ENCODE results near the gene SSB.
A peak's percentile ranks its signal among the peaks of the same experiment; 100 is the strongest.
"Not testable (repeated sequence)": the region's sequence is repeated elsewhere in the genome, so short reads cannot be mapped to it uniquely, and the experiment has no call there.

SSB gene

DNA sequence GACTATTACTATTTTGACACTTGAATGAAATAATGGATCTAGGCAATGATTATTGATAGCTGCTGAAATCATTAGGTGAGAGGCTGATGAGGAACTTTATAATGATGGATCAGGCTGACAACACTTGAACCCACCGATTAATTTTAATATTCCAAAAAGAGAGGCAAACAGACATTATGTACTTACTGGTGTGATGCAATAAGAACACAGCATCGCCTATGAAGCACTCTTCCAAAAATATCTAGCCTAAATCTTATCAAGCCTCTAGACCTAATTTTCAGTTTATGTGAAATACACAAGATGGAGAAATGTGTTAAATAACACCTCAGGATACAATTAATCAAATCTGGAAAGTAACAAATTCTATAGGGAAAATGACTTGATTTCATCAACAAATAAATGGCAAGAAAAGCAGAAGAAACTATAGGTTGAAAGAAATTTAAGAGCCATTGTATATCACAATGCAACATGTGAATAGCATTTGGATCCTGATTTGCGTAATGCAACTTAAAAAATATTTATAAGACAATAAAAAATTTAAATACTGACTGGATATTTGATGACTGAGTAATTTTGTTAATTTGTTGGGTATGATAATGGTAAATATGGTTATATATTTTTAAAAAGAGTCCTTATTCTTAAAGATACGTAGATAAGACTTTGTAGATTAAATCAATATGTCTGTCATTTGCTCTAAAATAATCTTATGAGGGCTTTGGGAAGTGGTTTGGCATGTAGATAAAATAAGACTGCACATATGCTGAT, 17.2 kb upstream of the SSB start:
- DNase-seq (ENCODE audit: low read depth in 2 of 2) = no peak

DNA sequence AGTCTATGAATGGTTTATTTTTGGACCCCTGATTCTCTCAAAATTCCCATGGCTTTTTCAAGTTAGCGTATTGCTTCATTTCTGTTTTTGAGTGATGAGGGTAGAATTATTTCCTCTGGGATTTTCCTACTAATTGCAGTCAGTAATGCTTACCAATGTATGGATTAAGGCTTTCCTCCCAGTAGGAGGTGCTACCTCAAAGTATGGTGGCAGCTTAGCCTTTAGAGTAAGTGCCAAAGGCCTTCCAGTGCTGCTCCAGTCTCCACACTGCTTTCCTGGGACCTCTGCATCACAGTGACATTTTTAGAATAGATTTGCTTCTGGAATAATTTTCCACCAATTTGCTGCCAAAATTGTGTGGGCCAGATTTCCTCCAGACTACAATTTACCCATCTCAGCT, 16.2 kb upstream of the SSB start:
- DNase-seq (ENCODE audit: low read depth in 2 of 2) = no peak

GRCh38 chr2:169790581-169790980, 8.1 kb upstream of the SSB start:
- DNase-seq (ENCODE audit: low read depth in 2 of 2) = no peak

DNA sequence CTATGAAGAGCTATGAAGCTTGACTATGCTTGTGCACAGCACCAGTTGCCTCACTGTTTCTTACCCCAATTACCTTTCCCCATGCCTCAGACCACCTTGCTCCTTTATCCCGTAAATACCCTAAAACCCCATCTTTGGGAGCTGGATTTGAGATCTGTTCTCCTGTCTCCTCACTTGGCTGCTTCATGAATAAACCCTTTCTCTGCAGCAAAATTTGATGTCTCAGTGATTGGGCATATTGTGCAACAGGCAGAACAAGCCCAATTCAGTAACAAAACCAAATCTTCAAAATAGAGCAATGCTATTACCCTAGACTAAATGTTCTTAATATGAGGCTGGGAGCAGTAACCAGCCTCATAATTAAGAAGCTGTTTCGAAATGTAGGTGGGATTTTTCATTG, 3.5 kb upstream of the SSB start:
- no peak for DNase-seq (ENCODE audit: low read depth in 2 of 2)

GRCh38 chr2:169796441-169796840, 2.2 kb upstream of the SSB start:
- no peak for DNase-seq (ENCODE audit: low read depth in 2 of 2)

GRCh38 chr2:169797601-169798000, 1.1 kb upstream of the SSB start:
- DNase-seq (ENCODE audit: low read depth in 2 of 2) = no peak

DNA sequence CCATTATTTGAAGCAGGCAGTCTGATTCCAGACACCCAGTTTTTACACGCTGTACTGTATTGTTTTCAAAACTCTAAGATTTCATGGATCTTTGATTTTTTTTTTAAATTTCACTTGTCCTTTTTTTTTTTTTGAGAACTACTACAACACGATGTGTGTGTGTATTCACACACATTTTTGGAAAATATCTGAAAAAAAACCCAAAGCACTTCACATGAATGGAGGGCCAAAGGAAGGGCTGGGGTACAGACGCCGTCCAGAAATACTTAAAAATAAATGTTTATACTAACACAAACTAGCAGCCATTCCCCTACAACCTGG, 314 bp upstream of the SSB start:
- DNase-seq (ENCODE audit: low read depth in 2 of 2) = no peak

DNA sequence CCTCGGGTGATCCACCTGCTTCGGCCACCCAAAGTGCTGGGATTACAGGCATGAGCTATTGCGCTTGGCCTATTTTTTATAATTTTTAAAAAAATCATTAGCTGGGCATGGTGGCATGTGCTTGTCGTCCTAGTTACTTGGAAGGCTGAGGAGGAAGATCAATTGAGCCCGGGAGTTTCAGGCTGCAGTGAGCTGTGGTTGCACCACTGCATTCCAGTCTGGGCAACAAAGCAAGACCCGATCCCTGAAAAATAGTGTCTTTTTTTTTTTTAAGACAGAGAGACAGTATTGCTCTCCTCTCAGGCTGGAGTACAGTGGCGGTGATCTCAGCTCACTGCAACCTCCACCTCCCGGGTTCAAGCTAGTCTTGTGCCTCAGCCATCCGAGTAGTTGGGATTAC, 4.8 kb downstream of the SSB start:
- DNase-seq (ENCODE audit: low read depth in 2 of 2) = no peak

GRCh38 chr2:169806586-169806985, 7.9 kb downstream of the SSB start:
- DNase-seq (ENCODE audit: low read depth in 2 of 2) = no peak

GRCh38 chr2:169808221-169808620, 9.6 kb downstream of the SSB start:
- DNase-seq (ENCODE audit: low read depth in 2 of 2) = no peak

DNA sequence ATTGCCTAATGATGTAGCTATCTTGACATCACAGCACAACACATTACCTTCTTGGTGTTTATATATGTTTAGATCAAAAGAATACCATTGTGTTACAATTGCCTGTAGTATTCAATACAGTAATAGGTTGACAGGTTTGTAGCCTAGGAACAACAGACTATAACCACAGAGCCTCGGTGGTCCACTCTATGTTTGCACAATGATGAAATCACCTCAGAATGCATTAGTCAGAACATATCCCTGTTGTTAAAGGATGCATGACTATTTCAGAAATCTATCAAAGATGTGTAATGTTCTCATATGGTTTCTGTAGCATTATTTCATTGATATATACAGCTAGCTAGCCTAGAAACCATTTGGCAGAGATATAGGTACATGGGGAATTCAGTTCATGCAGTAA, 17.2 kb downstream of the SSB start:
- no peak for DNase-seq (ENCODE audit: low read depth in 2 of 2)

DNA sequence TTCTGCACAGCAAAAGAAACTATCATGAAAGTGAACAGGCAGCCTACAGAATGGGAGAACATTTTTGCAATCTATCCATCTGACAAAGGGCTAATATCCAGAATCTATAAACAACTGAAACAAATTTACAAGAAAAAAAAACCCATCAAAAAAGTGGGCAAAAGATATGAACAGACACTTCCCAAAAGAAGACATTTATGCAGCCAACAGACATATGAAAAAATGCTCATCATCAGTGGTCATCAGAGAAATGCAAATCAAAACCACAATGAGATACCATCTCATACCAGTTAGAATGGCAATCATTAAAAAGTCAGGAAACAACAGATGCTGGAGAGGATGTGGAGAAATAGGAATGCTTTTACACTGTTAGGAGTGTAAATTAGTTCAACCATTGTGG, 18.3 kb downstream of the SSB start:
- DNase-seq (ENCODE audit: low read depth in 2 of 2) = not testable (repeated sequence)

- not testable (repeated sequence) for DNase-seq (ENCODE audit: low read depth in 2 of 2)
Measured at GRCh38 chr2:169817369-169817768, 18.7 kb downstream of the SSB start.

- DNase-seq (ENCODE audit: low read depth in 2 of 2) = no peak
Measured at GRCh38 chr2:169818241-169818640, 19.6 kb downstream of the SSB start.

- DNase-seq (ENCODE audit: low read depth in 2 of 2) = no peak
Measured at GRCh38 chr2:169819106-169819505, 20.4 kb downstream of the SSB start.

DNA sequence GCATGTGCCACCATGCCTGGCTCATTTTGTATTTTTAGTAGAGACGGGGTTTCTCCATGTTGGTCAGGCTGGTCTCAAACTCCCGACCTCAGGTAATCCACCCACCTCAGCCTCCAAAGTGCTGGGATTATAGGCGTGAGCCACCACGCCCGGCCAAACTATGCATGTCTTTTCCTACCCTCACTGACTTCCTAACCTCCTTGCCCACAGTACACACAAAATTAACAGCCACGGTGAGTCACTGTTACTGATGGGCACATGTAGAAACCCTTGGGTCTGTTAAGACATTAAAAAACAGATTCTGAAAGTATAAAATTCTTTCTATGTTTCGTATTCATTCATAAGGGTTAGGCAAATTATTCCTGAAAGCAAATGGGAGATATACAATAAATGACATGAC, 21.4 kb downstream of the SSB start:
- not testable (repeated sequence) for DNase-seq (ENCODE audit: low read depth in 2 of 2)

GRCh38 chr2:169822036-169822435, 23.4 kb downstream of the SSB start:
- no peak for DNase-seq (ENCODE audit: low read depth in 2 of 2)

- DNase-seq (ENCODE audit: low read depth in 2 of 2) = no peak
Measured at GRCh38 chr2:169822785-169823392, 24.2 kb downstream of the SSB start.

GRCh38 chr2:169823996-169824372, 25.3 kb downstream of the SSB start:
- DNase-seq (ENCODE audit: low read depth in 2 of 2) = no peak

DNA sequence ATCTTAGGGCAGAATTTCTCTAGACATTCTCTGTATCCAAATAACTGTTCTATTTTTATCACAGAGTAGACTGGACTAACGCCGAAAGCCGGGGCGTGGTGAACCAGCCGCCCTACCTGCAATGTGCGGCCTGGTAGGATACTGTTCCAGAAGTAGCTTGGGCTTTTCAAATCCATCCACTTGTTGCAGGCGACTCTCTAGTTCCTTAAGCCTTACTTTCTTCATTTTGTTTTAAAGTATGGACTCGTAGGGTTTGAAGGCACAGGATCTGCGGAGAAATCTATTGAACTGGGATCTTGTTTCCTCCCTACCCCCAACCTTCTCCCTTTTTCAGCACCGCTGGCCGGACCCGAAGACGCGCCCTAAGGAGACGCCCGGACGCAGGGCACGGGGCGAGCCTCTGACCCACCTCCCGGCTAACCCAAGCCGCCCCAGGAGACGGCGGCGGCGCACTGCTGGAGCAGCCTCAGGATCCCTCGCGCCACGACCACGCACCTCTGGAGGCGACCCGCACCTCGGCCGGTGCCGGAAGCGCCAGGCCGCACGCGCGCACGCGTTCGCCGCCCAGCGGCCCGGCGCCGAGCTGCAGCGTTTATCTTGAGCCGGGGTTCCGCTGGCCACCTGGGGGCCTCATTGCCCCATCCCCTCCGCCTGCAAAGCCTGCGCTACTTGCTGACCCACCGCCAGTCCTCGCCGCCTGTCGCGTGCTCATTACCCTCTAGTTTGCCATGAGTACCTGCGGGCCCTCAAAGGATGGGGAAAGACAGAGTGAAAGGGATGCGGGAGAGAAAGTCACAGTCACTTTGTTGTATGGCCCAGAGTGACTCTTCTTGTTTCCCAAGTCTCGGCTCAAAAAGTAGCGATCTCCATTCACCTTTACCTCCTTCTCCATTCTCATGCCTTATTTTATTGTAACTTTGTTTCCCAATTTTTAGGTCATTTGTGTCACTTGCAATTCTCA, 26.0 kb downstream of the SSB start, which contains the start of gene METTL5:
Gene METTL5 (minus strand): TSS at position 533 of the 961 bp plus-strand sequence. CDS start 308 bp downstream, at position 225.
- DNase-seq (ENCODE audit: low read depth in 2 of 2) = peak; percentile 75 to 76

GRCh38 chr2:169827272-169828140, 28.8 kb downstream of the SSB start, which contains the start of gene UBR3:
UBR3 (plus strand) TSS chr2:169827454; CDS start chr2:169827508, 54 bp downstream.
- peak; percentile 85 to 87 for DNase-seq (ENCODE audit: low read depth in 2 of 2)
